HG03575 (cell line): ENCODE measurements around the gene SH3PXD2A.

Experiments
- ATAC-seq: cut with Tn5 transposase; IDR thresholded peaks from one replicate; pipeline ENCODE4 v1.9.1; 2021; ENCODE audit not compliant: unreplicated experiment, insufficient number of reproducible peaks, low FRiP score; ENCODE audit errors: extremely low read depth

Gene SH3PXD2A

DNA sequence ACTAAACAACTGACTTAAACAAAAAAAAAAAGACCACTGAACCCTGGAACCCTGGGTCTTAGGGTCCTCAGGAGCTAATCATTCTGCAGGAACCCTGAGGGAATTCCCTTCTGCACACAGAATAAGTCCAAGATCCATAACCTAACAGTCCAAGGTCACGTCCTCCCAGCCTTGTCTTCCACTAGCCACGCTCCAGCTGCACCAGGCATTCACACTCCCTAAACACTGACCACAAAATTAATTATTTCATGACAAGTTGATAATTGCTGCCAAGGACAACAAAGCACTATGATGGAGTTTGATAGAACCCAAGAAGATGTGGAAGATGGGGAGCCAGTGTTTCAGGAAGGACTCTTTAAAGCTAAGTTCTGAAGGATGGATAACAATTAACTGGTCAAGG, 130.6 kb downstream of the SH3PXD2A start:
- ATAC-seq: no peak

DNA sequence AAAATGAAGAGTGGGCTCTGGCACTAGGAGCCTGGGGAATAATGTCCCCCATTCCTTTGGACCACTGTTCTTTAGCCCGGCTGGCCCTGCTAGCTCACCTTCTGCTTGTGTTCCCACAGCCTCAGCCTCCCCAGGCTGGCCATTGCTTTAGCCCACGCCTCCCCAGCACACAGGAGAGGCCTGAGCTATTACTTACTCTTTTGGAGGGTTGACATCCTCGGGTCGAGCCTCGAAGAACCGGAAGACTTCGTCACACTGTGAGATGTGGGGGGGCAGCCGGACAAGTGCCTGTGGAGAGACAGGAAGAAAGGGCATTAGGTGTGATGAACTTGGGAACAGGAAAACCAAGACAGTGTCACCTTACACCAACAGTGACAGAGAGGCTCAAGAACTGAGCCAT, 131.3 kb downstream of the SH3PXD2A start:
- ATAC-seq: no peak

DNA sequence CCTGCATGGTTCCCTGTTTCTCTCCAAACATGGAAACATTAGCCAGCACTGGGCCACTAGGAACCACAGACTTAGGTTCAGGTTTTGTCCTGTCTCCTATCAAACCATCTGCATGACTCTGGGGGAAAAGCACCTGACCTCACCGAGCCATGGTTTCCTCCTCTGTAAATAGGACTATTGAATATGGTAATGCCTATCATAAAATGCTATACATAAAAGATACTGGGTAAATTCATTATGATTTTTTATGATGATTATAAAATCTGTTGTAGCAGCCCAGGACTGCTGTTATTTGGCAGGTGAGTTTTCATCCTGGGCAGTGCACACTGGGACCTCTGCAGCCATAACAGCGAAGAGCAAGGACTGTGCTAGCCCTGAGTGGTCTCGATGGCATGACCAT, 131.8 kb downstream of the SH3PXD2A start:
- ATAC-seq: no peak

DNA sequence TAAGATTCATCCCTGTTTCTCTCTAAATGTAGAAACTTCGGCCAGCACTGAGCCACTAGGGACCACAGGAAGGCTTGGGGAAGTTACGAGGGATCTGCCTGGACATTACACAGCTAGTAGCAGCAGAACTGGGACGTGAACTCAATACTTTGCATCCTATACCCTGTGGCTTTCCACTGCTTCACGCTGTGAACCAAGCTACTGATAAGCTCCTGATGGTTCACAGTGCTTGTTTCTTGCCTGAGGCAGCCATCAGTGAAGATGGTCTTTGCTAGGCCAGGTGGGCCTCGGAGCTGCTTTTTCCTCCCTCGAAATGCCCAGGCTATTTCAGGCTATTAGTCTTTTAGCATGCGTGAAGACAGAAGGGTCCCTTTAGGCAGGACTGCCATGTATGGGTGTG, 132.7 kb downstream of the SH3PXD2A start:
- no peak for ATAC-seq

DNA sequence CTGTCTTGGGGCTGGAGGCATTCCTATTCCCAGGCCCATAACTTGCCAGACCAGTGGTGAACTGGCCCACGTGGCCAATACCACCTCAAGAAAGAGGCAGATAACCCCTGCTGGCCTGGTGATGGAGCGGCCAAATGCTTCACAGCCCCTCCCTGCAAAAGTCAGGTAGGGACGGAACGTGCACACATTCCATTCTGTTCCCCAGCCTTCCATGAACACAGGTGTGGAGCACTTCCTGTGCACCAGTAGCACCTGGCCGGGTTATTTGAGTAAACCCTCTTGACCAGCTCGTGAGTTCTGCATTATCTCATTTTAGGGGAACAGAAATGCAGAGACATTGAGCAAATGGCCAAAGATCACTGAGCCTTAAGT, 134.4 kb downstream of the SH3PXD2A start:
- no peak for ATAC-seq

DNA sequence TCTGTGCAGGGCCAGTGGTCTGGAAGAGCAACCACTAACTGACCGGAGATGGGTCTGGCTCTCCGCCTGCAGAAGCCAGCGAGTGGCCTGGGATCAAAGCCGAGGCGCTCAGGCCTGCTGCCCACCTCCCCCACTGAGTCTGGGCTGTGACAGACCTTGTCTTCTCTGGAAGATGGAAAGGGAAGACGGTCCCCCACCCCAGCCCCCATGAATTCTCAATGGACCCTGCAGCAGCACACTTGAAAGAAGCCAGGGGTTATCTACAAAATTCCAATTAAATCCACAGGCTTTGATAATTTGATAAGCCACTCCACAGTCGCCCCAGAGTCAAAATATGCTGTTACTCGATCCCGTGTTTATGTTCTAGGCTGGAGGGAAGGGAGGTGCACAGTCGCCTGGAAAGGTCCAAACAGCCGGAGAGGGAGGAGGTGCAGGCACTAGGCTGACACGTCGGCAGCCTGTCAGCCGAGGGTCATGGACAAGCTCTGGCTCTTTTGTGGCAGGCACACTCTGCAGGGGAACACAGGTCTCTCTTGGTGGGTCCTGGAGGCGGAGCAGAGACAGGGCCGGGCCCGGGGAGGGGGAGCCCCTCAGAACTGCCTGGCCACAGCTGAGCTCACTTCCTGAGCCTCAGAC, 134.9 kb downstream of the SH3PXD2A start:
- no peak for ATAC-seq

DNA sequence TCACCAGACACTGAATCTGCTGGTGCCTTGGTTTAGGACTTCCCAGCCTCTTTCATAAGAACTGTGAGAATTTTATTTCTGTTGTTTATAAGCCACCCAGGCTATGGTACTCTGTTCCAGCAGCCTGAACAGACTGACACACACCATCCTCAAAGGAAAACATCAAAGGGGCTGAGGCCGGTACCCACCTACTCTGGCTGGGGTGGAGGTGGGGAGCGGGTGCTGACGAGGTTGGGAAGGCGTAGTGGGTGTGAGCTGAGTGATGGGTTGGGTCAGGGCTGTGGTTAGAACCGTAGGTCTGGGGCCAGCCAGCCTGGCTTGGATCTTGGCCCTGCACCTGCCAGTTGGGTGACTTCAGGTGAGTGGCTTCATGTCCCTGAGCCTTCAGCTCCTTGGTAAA, 136.3 kb downstream of the SH3PXD2A start:
- no peak for ATAC-seq

DNA sequence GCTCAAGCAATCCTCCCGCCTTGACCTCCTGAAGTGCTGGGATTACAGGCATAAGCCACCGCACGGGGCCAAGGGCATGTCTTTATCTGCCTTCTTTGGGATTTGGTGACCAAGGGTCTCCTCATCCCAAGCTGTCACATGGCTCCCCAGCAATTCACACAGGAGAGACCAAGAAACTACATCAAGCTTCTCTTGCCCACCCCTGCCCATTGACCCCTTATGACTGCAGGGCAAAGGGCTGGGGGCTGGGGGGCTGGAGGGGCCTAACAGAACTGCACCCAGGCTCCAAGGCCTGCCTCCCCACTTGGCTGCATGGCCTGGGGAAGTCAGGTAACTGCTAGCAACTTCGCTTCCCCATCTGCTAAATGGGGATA, 137.1 kb downstream of the SH3PXD2A start:
- no peak for ATAC-seq

DNA sequence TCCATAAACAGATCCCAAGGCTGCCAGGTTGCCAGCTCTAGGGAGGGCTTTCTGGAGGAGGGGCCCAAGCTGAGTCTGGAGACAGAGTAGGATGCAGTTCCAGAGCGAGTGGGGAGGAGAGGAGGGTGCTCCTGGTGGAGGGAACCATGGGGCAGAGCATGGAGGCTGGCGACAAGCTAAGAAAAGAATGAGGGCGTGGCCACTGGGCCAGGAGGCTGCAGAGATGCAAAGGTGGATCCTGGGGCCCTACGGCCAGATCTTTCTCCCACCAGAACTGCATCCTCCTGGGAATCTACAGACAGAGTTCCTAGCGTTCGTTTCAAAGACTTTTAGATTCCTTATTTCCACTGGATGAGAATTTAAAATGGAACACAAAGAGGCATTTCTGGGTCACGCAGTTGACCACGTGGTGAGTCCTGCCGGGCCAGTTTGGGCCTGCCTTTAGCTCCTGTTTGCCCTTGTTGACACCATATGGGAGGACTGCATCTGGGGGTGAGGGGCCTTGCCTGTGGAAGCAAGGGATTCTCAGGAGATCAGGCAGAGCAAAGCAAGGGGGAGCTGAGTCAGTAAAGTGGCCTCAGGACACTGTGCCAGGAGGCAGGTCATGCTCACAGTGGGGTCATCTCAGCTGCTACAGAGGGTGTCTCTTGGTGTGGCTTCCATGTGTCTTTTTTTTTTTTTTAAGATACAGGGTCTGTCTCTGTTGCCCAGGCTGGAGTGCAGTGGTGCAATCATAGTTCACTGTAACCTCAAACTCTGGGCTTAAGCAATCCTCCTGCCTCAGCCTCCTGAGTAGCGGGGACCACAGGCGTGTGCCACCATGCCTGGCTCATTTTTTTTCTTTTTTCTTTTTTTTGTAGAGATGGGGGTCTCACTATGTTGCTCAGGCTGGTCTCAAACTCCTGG, 137.8 kb downstream of the SH3PXD2A start:
- no peak for ATAC-seq

DNA sequence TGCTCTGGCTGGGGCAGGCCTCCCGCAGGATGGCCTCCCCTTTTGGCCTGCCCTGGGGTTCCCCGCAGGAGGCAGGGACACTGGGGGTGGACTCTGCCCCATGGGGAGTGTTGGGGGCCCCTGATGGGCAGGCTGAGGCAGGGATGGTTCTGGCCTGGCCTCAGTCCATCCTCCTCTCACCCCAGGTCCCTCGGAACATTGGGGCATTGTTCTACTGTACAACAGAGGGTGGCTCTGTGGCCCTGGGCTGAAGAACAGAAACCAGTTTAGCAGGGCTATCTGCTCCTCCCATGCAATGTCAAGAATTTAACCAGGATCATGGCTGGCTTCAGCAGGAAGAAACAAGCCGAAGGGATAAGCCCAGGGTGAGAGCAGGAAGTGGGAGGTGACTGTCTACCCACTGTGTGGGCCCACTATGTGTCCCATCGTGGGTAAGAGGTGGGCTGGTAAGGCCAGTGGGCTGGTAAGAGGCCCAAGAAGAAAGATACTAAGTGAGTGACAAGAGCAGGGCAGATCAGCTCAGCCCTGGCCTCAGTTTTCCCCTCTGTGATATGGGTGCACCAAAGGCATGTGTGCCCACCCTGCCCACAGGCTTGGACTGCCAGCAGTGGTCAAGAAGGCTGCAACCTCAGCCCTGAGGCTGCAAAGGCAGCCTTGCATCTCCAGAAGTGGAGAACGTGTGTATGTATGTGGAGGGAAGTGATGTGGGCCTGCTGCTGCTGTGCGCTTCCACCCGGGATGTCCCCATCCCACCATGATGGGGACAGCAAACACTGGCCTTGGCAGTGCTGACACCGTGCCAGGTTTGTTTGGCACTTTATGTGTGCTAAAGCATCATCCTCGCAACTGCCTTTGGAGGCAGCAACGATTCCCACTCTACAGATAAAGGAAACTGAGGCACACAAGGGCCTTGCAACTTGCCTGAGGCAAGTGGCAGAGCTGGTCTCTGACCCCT, 138.9 kb downstream of the SH3PXD2A start:
- ATAC-seq: no peak

DNA sequence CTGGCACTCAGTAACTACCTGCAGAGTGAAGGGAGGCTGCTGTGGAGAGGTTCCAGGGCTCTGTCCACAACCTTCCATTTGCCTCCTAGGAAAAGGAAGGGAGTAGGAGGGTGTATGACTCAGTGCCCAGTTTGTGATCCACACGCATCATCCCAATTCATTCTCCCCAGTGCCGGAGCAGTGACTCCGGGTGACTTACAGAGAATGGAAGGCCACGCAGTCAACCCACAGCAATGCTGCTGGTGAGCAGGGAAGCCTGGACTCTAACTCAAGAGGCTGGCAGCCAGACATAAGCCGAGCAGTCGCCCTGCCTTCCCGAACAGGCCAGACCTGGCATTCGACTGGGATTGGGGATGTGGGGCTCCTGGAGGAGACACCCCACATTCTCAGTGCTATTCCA, 139.9 kb downstream of the SH3PXD2A start:
- ATAC-seq: no peak

DNA sequence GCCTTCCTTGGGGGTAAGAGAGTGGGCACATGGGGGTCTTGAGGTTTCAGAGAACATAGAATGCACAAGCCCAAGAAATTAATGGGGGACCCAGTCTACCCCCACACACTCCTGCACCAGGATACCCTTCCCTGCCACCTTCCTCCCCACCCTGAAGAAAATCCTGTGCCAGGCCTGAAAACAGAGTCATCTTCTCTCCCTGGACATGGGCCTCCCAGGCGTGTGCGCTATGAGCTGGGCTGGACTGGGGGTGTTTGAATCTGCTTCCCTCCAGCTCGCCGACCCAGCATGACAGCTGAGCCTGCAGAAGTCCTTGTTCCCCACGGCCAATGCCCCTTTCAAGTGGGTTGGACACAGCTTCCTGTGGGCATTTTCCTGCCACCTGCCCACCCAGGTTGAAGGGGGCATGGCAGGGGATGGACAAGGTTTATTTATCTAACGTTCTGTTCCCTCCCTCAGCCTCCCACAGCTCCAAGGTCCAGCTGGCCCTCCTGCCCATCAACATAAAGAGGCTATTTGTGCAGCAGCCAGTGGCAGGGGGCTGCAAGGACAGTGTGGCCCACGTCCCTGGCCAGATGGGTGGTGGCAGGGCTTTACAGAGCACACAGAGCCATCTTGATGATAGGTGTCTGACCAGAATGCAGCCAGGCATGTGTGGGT, 141.0 kb downstream of the SH3PXD2A start:
- no peak for ATAC-seq

DNA sequence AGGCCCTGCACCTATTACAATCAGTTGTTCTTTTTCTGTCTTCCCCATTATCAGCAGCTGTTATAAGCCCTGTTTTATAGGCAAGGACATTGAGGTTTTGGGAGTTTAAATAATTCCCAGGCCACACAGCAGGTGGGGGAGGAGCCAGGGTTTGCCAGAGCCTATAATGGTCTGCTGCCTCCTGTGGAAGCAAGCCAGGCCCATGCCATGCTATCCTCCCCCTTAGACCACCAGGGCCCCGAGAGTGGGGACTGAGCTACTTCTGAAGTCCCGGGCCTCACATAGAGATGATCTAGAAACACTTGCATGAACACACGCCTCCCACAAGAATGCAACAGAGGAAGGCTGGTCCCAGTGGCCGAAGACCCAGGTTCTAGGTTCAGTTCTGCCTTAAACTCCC, 141.7 kb downstream of the SH3PXD2A start:
- no peak for ATAC-seq

DNA sequence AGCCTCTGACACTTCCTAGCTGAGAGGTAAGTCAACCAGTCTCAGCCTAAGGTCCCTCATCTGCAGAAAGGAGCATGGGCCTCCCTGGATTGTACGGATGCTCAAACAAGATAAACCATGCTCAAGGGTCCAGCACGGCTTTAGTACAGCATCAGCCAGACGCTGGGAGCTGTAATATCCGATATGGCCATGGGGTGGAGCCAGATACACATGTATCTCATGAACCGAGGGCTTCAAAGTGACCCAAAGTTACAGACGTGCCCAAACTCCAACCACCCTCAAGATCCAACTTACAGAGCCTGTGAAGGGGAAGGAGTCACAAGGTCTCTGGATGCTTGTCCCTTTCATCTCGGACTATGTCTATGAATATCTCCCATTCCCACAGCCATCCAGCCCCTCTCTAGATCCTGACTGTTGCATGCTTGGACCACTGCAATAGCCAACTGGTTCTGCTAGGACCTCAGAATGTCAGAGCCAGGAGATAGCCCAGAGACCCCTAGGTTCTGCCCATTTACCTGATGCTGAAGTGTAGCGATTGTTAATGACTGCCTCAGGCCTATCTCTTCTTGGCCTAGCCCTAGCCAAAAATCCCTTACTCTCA, 142.4 kb downstream of the SH3PXD2A start:
- no peak for ATAC-seq

DNA sequence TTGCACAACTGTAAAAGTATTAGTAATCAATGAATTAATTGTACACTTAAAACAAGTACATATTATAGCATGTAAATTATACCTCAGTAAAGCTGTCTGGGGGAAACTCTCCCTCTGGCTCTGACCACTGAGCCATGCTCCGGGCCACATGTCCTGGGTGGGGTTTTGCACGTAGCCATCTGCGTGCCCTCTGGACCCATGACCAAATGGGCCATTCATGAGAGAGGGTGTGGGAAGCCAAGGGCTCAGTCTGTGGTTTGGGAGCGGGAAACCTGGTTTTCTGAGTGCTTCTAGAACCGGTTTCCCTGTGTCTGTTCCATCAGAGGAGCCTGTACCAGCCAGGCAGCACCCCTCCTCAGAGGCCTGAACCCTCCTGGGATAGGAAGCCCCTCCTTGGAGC, 143.2 kb downstream of the SH3PXD2A start:
- no peak for ATAC-seq

DNA sequence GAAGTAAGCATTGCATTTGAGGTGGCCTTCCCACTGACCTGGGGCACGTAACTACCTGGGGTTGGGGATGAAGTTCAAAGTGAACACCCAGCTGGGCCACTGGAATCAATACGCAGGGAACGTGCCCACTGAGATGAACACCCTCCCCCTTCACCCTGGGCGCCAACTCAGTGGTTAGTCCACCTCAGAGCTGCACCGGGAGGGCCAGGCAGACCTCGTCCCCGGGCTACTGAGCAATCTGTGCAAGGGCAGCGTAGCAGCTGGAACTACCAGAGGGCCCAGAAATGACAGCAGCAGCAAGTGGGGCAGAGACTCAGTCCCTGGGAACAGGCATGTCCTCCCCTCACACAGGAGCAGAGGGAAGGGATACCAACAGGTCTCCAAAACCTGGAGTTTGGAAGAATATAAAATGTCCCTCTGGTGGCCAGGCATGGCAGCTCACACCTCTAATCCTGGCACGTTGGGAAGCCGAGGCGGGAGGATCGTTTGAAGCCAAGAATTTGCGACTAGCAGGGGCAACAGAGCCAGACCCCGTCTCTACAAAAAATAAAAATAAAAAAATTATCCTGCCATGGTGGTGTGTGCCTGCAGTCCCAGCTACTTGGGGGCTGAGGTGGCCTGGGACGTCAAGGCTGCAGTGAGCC, 143.9 kb downstream of the SH3PXD2A start:
- ATAC-seq: no peak

DNA sequence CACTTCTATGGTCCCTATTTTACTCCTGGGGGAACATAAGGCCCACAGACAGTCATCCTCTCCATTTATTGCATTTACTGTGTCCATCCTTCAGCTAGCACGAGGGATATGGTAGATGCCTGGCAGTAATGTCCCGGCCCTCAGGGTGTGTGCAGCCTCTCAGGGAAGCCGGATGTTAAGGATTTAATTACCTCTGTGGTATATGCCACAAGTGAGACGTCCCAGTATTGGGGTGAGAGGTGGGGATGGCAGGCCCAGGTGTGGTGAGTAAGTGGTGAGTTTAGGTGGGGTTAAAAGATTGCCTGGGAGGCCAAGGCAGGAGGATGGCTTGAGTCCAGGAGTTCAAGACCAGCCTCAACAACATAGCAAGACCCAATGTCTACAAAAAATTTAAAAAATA, 144.9 kb downstream of the SH3PXD2A start:
- no peak for ATAC-seq

DNA sequence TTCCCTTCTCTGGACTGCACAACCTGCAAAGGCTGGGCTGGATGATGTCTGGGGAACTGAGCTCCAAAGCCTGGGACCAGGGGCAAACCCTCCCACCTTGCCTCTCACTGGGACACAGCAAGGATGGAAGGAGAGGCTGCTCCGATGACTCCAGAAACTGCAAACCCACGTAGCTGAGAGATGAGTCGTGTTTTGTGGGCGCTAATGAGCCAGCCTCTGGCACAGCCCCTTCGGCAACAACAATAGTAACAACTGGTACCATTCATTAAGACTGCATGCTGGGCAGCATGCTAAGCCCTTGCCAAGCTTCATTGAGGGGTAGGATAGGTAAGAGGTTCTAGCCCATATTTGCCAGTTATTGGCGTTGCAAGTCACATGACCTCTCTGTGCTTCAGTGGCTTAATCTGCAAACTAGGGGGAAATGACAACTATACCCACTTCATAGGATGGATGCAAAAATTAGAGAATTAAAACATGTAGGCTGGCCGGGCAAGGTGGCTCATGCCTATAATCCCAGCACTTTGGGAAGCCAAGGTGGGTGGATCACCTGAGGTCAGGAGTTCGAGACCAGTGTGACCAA, 145.9 kb downstream of the SH3PXD2A start:
- ATAC-seq: no peak
